ENCODE results near the gene THOC2. TPM values are rescaled to one million over a fixed set of nuclear protein-coding genes. Genes with fewer than 3 reads are reported as not detected.
"Not testable (repeated sequence)": the region's sequence is repeated elsewhere in the genome, so short reads cannot be mapped to it uniquely, and the experiment has no call there.

THOC2 gene, protein sequence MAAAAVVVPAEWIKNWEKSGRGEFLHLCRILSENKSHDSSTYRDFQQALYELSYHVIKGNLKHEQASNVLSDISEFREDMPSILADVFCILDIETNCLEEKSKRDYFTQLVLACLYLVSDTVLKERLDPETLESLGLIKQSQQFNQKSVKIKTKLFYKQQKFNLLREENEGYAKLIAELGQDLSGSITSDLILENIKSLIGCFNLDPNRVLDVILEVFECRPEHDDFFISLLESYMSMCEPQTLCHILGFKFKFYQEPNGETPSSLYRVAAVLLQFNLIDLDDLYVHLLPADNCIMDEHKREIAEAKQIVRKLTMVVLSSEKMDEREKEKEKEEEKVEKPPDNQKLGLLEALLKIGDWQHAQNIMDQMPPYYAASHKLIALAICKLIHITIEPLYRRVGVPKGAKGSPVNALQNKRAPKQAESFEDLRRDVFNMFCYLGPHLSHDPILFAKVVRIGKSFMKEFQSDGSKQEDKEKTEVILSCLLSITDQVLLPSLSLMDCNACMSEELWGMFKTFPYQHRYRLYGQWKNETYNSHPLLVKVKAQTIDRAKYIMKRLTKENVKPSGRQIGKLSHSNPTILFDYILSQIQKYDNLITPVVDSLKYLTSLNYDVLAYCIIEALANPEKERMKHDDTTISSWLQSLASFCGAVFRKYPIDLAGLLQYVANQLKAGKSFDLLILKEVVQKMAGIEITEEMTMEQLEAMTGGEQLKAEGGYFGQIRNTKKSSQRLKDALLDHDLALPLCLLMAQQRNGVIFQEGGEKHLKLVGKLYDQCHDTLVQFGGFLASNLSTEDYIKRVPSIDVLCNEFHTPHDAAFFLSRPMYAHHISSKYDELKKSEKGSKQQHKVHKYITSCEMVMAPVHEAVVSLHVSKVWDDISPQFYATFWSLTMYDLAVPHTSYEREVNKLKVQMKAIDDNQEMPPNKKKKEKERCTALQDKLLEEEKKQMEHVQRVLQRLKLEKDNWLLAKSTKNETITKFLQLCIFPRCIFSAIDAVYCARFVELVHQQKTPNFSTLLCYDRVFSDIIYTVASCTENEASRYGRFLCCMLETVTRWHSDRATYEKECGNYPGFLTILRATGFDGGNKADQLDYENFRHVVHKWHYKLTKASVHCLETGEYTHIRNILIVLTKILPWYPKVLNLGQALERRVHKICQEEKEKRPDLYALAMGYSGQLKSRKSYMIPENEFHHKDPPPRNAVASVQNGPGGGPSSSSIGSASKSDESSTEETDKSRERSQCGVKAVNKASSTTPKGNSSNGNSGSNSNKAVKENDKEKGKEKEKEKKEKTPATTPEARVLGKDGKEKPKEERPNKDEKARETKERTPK (N-terminal part only)
- polyA plus RNA-seq (2013, experiment 1 of 2; ENCODE audit: insufficient read length): 41.2 TPM
- 48.3 TPM for polyA plus RNA-seq (2013, experiment 2 of 2; ENCODE audit: insufficient read length)

DNA sequence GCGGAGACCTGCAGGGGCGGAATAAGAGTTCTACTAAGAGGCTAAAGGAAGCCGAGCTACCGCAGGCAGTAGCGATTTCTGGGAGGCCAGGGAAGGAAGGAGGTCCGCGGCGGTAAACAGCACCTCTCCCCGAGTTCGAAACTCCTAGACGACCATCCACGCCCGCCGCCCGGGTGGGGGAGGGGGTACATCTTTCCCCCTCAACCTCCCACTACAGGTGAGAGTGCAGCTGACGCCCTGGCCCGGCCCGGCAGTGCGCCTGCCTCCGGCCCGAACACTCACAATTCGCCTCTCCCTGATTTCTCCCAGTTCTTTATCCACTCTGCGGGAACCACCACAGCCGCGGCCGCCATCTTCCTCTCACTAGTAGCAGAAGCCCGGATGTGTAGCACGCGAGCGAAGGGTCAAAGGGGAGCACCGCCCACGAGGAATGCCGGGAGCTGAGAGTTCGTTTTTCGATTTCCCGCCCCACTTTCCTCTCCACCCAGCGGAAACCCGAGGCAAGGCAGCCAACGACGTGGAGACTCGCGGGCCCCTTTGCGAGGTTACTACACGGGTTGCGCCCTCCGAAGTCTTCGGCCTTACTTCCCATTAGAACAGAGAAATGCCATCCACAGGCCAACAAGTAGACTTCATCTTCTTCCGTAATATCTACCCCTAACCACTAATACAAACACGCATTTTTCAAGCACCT is at the start of gene THOC2:
TSS of gene THOC2 (minus strand) at position 383 of the 694 bp plus-strand sequence. CDS start at position 353, 30 bp downstream.
- peak; percentile 88 for DNase-seq

DNA sequence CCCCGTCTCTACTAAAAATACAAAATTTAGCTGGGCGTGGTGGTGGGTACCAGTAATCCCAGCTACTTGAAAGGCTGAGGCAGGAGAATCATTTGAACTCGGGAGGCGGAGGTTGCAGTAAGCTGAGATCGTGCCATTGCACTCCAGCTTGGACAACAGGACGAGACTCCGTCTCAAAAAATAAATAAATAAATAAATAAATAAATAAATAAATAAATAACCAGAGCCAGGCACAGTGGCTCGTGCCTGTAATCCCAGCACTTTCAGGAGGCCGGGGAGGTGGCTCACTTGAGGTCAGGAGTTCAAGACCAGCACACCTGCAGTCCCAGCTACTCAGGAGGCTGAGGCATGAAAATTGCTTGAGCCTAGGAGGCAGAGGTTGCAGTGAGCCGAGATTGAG is 48.9 kb upstream of the THOC2 start:
- not testable (repeated sequence) for DNase-seq

DNA sequence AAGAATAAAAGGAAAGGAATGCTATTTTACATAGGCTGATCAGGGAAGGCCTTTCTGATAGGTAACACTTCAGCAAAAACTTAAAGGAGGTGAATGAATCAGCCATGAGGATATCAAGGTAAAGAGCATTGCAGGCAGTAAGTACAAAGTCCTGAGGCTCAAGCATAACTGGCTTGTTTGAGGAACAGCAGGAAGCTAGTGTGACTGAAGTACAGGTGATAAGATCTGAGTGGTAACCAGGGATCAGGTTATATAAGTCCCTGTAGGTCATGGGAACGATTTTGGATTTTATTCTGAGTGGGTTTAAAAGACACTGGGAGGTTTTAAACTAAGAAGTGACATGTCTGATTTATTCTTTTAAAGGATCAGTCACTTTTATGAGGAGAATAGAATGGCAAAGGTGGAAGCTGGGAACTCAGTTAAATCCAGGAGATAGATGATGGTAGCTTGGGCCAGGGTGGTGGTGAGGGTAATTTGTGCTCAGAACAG is 47.1 kb upstream of the THOC2 start:
- no peak for DNase-seq

DNA sequence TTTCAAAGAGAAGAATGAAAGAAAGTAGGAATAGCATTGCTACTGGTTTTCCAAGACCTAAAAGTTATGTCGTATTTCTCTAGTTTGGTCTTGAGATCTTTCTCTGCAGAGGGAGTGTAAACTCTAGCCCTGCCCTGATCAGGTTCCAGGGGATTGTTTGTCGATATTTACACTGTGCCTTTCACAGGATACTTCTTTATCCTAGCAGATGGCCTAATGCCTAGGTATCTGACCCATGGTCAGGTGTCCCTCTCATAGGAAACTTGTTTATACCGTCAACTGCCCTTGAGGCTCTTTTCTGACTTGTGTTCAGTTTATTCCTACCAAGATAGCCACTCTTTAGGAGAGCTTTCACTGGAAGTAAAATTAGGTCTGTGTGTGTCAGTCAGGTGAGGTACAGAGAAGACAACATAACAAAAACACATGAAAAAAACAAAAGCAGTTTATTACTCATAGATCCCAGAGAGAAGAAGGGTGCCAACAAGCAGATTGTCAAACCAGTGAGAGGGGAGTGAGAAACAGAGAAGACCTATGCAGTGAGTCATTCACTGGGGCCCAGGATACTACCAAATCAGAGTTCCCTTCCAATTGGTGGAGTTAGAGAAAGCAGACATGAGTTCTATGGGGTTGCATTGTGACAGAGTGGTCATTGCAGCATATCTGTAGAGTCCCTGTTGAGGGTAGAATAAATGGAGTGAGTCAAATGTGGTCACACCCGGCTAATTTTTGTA is 40.6 kb upstream of the THOC2 start:
- DNase-seq: no peak

DNA sequence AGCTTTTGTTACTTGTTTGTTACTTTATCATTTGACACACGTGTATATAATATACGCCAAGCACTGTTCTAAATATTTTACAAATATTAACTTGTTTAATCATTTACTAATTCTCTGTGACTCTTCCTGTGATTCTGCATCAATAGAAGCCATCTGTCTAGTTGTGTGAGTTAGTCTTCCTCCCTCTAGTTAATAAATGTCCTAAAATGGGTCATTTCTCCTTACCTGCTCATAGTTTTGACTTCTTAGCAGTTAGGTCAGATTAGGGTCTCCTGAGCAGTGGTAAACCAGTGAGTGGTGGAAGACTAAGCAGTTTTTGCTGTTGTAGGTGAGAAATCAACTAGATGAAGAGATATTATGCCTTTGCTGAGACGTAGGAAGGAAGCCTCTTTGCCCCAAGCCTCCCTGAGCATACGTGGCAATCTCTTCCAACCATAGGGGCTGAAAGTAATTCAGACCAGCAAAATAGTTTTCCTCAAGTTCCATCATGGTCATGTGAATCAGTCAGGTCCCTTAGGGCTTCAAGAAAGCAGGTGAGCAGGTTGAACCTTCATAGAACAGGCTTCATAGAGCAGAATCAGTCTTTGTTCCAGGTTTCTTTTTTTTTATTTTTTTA is 38.7 kb upstream of the THOC2 start:
- no peak for DNase-seq

DNA sequence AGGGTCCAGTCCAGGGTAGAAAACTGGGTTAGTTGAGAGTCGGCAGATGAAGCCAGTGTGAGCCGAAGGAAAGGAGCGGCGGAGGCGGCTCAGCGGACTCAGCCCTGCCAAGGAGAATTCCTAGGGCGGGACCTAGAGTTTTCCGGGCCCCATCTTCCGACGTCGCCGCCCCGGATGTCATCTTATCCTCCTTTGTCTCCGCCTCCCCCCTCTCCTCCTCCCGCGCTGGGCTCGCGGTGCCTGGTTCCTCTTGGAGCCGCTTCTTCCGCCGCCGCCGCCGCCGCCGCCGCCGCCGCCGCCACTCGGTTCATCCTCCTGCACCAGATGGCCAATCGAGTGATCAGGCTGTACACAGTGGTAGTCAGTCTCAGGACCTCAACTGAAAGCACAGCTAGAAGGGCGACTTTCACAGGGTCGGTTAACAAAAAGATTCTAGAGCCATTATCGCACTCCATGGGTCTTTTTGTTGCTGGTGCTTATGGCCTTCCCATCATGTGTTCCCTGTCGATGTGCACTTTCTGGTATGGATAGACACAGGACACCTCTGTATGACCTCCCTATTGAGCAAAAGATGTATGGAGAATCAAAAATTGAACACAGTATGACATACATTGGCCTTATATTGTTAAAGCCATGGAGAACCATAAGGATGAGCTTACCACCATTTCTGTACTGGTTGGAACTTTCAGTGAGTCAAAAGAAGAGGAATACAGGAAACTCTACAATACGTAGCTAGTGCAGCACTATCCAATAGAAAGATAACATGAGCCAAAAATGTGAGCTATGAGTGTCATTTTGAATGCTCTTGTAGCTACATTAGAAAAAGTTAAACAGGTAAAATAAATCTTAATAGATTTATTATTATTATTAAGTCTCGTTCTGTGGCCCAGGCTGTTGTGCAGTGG is 32.4 kb upstream of the THOC2 start:
- DNase-seq: peak; percentile 90

DNA sequence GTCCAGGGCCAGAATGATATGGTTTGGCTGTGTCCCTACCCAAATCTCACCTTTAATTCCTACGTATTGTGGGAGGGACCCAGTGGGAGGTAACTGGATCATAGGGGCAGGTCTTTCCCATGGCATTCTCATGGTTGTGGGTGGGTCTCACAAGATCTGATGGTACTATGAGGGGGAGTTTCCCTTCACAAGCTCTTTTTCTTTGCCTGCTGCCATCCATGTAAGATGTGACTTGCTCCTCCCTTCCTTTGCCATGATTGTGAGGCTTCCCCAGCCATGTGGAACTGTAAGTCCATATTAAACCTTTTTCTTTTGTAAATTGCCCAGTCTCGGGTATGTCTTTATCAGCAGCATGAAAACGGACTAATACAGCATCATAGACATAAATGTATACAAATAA is 27.0 kb upstream of the THOC2 start:
- not testable (repeated sequence) for DNase-seq

DNA sequence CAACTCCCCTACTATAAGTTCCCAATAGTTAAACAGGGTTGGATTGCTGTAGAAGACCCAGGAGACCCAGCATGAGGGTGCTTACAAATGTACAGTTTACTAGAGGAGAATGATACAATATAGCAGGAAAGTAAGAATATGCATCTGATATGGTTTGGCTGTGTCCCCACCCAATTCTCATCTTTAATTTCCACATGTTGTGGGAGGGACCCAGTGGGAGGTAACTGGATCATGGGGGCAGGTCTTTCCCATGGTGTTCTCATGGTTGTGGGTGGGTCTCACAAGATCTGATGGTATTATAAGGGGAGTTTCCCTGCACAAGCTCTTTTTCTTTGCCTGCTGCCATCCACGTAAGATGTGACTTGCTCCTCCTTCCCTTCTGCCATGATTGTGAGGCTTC is 24.9 kb upstream of the THOC2 start:
- not testable (repeated sequence) for DNase-seq

DNA sequence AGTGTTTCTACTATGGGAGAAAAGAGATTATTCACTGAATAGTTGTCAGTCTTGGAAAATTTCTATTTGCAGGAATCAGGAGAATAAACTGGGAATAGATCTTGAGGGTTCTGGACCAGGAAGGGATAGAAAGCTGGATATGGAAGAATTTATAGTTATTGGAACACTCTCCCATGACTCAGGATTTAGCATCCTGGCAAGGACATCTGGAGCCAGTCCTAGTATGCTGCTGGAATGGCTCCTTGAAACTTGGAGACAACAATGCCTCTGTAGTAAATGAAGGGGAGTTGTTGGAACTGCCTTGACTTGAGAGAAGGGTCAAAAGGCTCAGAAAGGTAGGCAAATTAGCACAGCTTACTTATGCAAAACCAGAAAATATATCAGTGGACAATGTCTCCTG is 23.5 kb upstream of the THOC2 start:
- no peak for DNase-seq

DNA sequence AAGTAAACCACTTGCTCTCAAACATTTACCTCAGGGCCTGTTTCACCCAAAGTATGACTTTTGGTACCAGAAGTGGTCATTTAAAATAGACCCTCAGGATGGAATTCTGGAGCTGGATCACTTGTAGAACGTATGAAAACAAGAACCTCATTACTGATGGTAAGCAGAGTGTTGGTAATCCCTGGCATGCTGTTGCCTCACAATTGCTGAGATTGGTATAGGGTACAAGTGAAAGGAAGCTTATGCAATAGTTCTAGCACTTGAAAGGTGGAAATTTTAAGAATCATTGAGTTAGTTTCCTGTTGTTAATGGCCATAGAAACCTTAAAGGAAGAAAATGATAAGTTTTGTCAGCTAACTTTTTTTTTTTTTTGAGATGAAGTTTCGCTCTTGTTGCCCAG is 22.3 kb upstream of the THOC2 start:
- no peak for DNase-seq

DNA sequence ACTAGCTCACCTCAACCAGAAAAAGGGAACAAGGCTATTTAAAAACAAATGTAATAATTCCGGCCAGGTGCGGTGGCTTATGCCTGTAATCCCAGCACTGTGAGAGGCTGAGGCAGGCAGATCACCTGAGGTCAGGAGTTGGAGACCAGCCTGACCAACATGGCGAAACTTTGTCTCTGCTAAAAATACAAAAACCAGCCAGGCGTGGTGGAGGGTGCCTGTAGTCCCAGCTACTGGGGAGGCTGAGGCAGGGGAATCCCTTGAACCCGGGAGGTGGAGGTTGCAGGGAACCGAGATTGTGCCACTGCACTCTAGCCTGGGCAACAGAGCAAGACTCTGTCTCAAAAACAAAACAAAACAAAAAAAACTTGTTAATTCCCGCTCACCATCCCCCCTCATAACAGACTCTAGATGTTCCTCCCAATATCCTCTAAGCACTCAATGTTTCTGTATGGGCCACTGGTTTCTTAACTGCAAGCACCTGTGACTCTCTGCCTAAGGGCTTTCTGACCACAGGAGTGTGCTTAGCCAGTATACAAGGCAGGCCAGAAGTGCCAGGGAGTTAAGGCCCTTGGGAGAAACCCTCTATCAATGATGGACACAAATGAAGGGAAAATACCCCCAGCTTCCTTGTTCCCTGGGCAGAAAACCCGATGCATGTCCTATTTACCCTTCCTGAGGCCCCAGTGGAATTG is 21.0 kb upstream of the THOC2 start:
- DNase-seq: no peak

DNA sequence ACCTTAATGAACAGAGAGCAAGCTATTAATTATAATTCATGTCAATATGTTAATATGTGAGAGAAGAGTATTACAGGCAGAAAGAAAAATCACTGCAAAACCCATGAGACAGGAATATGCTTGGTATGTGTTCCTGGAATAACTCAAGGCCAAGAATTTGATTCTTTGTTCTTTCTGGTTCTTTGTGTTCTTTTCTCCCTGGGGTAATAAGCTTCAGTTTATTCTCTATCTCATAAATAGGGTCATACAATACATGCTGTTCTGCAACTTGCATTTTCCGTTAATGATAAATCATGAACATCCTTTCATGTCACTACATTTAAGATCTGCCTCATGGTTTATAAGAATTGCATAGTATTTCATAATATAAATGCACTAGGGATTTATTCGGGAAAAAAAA is 16.8 kb upstream of the THOC2 start:
- no peak for DNase-seq

DNA sequence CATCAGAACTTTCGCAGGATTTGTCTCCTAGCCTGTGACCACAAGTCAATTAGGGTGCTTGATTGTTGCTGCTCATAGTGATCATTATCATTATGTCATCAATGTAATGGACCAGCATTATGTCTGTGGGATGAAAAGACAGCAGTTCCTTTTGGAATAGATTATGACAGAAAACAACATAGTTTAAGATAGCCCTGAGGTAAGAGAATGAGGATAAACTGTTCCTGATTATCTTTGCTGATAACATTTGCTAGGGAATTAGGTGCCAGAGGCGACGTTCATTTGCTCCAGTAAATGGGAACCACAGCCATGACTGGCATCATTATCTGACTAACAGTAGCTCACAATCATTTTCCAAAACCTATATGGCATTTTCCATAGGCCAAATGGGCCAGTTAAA is 12.7 kb upstream of the THOC2 start:
- no peak for DNase-seq

DNA sequence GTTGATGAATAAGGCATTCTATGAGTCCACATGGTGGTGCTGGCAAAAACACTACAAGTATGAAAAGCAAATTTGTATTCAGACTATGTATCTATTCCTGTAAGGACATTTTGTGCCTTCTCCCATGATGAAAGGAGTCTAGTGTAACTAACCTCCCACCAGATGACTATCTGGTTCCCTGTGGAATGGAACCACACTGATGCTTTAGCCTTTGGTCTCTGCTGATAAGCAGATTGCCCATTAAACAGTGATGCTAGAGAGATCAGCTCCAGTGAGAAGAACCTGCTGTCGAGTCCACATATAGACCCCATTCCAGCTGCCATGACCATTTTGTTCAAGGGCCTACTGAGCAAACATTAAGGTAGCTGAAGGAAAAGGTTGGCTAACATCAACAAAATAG is 10.5 kb upstream of the THOC2 start:
- DNase-seq: no peak

DNA sequence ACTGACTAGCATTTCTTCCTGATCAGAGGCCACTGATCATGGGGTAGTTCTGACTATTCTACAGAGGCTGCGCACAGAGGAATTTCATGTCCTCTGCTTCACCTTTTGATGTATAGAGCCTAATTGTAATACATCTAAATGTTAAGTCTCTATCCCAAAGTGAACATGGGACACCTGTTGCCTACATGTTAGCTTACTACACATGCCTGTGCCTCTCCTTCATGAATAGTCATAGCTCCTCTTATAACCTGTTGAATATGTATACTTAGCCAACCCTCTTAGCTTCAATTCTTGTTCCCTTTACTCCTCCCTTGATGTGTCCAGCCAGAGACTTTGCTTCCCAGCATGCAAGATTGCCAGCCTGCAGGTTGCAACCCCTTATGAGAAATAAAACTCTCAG is 9.6 kb upstream of the THOC2 start:
- DNase-seq: no peak

DNA sequence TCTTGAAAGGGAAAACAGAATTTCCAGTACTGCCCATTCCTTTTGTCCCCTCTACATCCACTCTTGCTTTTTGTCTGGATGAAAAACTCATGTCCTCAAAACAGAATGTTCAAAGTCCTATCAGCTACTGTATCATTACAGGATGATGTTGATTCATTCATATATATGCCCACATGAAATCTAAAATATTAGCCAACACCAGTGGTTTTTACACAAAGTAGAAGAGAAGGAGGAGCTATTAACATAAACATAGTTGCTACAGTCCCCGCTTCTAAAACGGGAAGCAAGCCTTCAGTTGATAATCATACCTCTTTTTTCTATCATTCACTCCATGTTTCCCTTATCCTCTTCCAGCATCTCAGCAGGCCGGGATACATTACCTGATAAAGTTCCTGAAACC is 7.7 kb upstream of the THOC2 start:
- DNase-seq: no peak

DNA sequence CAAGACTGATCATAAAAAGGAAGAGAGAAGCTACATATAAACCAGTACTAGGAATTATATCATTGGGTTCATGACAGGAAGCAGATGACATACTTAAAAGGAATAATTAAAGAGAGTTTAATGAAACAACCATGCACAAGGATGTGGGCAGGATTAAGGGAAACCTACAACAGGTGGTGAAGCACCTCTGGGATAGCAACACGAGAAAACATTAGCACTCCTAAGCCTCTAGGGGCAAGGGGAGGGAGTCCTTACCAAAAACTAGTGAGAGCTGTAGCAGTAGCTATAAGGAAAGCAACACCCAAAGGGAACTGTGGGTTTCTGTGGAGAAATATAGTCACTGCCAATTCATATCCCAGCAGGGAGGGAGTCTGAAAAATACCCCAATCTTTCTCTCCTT is 7.2 kb upstream of the THOC2 start:
- no peak for DNase-seq

DNA sequence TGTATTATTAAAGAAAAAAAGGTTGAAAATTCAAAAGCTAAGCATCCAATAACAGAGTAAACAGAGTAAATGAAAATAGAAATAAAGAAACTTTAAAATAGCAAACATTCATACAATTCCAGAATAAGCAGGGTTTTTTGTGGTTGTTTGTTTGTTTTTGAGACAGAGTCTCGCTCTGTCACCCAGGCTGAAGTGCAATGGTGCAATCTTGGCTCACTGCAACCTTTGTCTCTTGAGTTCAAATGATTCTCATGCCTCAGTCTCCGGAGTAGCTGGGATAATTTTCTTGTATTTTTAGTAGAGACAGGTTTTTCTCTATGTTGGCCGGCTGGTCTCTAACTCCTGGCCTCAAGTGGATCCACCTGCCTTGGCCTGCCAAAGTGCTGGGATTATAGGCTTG is 6.6 kb upstream of the THOC2 start:
- DNase-seq: no peak
